Measurements from ENCODE around the gene HS3ST3B1.

The HS3ST3B1 gene

GRCh38 chr17:14303343-14304221, 2.7 kb downstream of the HS3ST3B1 start:
- no peak for DNase-seq (ENCODE audit: low spot score)

- no peak for DNase-seq (ENCODE audit: low spot score)
Observed at GRCh38 chr17:14304222-14304772, 3.4 kb downstream of the HS3ST3B1 start.

GRCh38 chr17:14304773-14305517, 4.1 kb downstream of the HS3ST3B1 start:
- no peak for DNase-seq (ENCODE audit: low spot score)

- DNase-seq (ENCODE audit: low spot score) = no peak
Observed at GRCh38 chr17:14305785-14306496, 5.1 kb downstream of the HS3ST3B1 start.

- no peak for DNase-seq (ENCODE audit: low spot score)
Observed at GRCh38 chr17:14306596-14306995, 5.7 kb downstream of the HS3ST3B1 start.

- DNase-seq (ENCODE audit: low spot score) = peak; percentile 83
Observed at GRCh38 chr17:14307560-14308024, 6.7 kb downstream of the HS3ST3B1 start.

- DNase-seq (ENCODE audit: low spot score) = no peak
Observed at GRCh38 chr17:14308636-14308964, 7.7 kb downstream of the HS3ST3B1 start.

GRCh38 chr17:14308965-14309879, 8.3 kb downstream of the HS3ST3B1 start:
- peak; percentile 88 for DNase-seq (ENCODE audit: low spot score)

GRCh38 chr17:14310101-14310500, 9.2 kb downstream of the HS3ST3B1 start:
- DNase-seq (ENCODE audit: low spot score) = no peak

- DNase-seq (ENCODE audit: low spot score) = no peak
Observed at GRCh38 chr17:14310605-14311004, 9.7 kb downstream of the HS3ST3B1 start.

GRCh38 chr17:14311186-14311705, 10.4 kb downstream of the HS3ST3B1 start:
- DNase-seq (ENCODE audit: low spot score) = no peak

GRCh38 chr17:14311981-14312380, 11.1 kb downstream of the HS3ST3B1 start:
- DNase-seq (ENCODE audit: low spot score) = no peak

GRCh38 chr17:14312522-14312921, 11.6 kb downstream of the HS3ST3B1 start:
- no peak for DNase-seq (ENCODE audit: low spot score)

- DNase-seq (ENCODE audit: low spot score) = no peak
Observed at GRCh38 chr17:14316126-14316832, 15.4 kb downstream of the HS3ST3B1 start.

- DNase-seq (ENCODE audit: low spot score) = no peak
Observed at GRCh38 chr17:14317383-14317782, 16.5 kb downstream of the HS3ST3B1 start.

- no peak for DNase-seq (ENCODE audit: low spot score)
Observed at GRCh38 chr17:14318109-14318917, 17.4 kb downstream of the HS3ST3B1 start.

- DNase-seq (ENCODE audit: low spot score) = no peak
Observed at GRCh38 chr17:14318918-14319205, 18.0 kb downstream of the HS3ST3B1 start.

- DNase-seq (ENCODE audit: low spot score) = no peak
Observed at GRCh38 chr17:14320098-14320497, 19.2 kb downstream of the HS3ST3B1 start.

GRCh38 chr17:14320734-14321475, 20.0 kb downstream of the HS3ST3B1 start:
- no peak for DNase-seq (ENCODE audit: low spot score)
